Measurements from ENCODE around the gene POLD3.
A peak's percentile ranks its signal among the peaks of the same experiment; 100 is the strongest.

POLD3 gene

GRCh38 chr11:74682731-74683278, 90.4 kb downstream of the POLD3 start:
- Histone ChIP-seq H3K9ac (ENCODE audit: low read depth, low read length) (no peak overlapping the region; the same call in 1 of the 2 replicates), H3K27me3 (ENCODE audit: control insufficient read depth, insufficient read depth, low read length) (peaks cover 10% of the 10 kb centered on the region), H3K27ac (ENCODE audit: low read depth, low read length) (no peak overlapping the region), H3K36me3 (ENCODE audit: control insufficient read depth, insufficient read depth, low read length) (no peaks in the 10 kb centered on the region), H3K9me3 (ENCODE audit: control insufficient read depth, insufficient read depth, low read length) (no peaks in the 10 kb centered on the region), H3K4me3 (ENCODE audit: low read depth, low read length) (peak overlapping the region; percentile 52), H3K4me1 (ENCODE audit: control insufficient read depth, insufficient read depth, low read length) (no peaks in the 10 kb centered on the region; the same call in 1 of the 2 replicates)

DNA sequence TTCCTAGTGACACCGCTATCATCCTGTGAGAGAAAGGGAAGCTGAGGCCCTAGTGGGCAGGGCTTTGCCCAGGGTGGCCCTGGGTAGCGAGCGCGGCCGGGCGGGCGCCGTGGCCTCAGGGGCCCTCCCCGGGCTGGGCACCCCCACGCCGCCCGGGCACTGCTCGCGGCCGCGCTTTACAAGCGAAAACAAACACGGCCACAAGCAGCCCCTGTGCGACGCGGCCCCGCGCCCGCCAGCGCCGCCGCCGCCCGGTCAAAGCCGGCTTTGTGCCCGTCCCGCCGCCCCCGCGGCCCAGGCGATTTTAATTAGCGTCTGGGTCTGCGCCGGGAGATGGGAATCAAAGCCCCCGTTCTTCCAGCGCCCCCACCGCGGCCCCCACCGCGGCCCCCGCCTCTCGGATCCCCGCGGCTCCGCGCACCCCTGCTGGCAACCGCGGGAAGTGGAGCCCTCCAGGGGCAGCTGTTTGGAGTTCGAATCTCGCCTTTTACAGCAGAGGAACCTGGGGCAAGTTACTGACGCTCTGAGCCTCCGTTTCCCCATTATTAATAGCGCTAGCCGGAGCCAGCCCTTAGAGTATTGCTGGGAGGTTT, 91.0 kb downstream of the POLD3 start:
- Histone ChIP-seq H3K27ac (ENCODE audit: low read depth, low read length) (no peak overlapping the region), H3K9me3 (ENCODE audit: control insufficient read depth, insufficient read depth, low read length) (no peaks in the 10 kb centered on the region), H3K27me3 (ENCODE audit: control insufficient read depth, insufficient read depth, low read length) (peaks cover 10% of the 10 kb centered on the region), H3K4me1 (ENCODE audit: control insufficient read depth, insufficient read depth, low read length) (no peaks in the 10 kb centered on the region; the same call in 1 of the 2 replicates), H3K4me3 (ENCODE audit: low read depth, low read length) (peak overlapping the region; percentile 52), H3K9ac (ENCODE audit: low read depth, low read length) (no peak overlapping the region; the same call in 1 of the 2 replicates), H3K36me3 (ENCODE audit: control insufficient read depth, insufficient read depth, low read length) (no peaks in the 10 kb centered on the region)

DNA sequence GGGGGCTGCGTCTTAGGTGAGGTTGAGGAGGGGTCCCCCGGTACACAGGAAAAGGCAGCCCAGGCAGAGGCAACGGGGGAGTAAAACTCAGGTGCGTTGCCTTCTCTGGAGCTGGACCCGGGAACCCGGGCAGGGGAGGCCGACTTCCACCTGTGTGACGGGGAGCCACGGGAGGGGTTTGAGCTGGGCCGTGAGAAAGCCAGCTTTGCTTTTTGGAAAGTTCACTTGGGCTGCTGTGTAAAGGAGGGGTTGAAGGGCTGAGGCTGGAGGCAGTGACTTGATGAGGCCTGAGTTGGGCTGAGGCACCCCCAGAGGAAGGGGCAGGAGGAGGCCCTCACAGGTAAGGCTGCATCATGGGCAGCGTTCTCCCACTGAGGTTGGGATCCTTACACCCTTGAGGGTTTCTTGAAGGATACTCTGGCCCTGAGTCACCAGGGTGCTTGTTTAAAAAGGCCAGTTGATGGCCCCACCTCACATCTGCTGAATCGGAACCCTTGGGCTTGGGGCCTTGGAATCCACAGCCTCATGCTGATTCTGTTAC, 91.6 kb downstream of the POLD3 start:
- H3K27ac ChIP-seq (ENCODE audit: low read depth, low read length): no peak overlapping the region
- no peaks in the 10 kb centered on the region for H3K9me3 ChIP-seq (ENCODE audit: control insufficient read depth, insufficient read depth, low read length)
- H3K9ac ChIP-seq (ENCODE audit: low read depth, low read length): no peak overlapping the region
- H3K4me1 ChIP-seq (ENCODE audit: control insufficient read depth, insufficient read depth, low read length): no peaks in the 10 kb centered on the region; the same call in 1 of the 2 replicates
- no peaks in the 10 kb centered on the region for H3K36me3 ChIP-seq (ENCODE audit: control insufficient read depth, insufficient read depth, low read length)
- peak overlapping the region; percentile 52 for H3K4me3 ChIP-seq (ENCODE audit: low read depth, low read length)
- H3K27me3 ChIP-seq (ENCODE audit: control insufficient read depth, insufficient read depth, low read length): peaks cover 10% of the 10 kb centered on the region

DNA sequence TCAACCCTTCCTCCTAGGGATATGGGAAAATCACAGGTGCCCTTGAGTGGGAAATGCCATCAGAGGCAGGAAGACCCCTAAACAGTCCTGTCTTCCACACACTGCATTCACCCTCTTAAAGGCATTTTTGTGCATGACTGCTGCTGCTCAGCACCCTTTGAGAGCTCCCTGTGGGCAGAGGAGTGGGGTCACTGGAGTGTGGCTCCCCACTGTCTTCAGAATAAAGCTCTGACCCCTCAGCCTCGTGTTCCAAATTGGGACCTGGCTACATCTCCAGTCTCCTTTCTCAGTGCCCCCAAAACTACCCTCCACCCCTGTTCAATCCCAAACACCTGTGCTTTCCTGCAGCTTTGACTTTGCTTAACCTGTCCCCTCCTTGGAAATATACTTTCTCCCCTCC, 92.3 kb downstream of the POLD3 start:
- no peak overlapping the region for H3K27ac ChIP-seq (ENCODE audit: low read depth, low read length)
- no peaks in the 10 kb centered on the region; the same call in 1 of the 2 replicates for H3K4me1 ChIP-seq (ENCODE audit: control insufficient read depth, insufficient read depth, low read length)
- H3K27me3 ChIP-seq (ENCODE audit: control insufficient read depth, insufficient read depth, low read length): peaks cover 10% of the 10 kb centered on the region
- no peaks in the 10 kb centered on the region for H3K36me3 ChIP-seq (ENCODE audit: control insufficient read depth, insufficient read depth, low read length)
- no peak overlapping the region for H3K4me3 ChIP-seq (ENCODE audit: low read depth, low read length)
- H3K9ac ChIP-seq (ENCODE audit: low read depth, low read length): no peak overlapping the region
- no peaks in the 10 kb centered on the region for H3K9me3 ChIP-seq (ENCODE audit: control insufficient read depth, insufficient read depth, low read length)

- Histone ChIP-seq H3K36me3 (ENCODE audit: control insufficient read depth, insufficient read depth, low read length) (no peaks in the 10 kb centered on the region), H3K27ac (ENCODE audit: low read depth, low read length) (no peak overlapping the region), H3K27me3 (ENCODE audit: control insufficient read depth, insufficient read depth, low read length) (peaks cover 10% of the 10 kb centered on the region), H3K9me3 (ENCODE audit: control insufficient read depth, insufficient read depth, low read length) (no peaks in the 10 kb centered on the region), H3K4me3 (ENCODE audit: low read depth, low read length) (no peak overlapping the region), H3K4me1 (ENCODE audit: control insufficient read depth, insufficient read depth, low read length) (no peaks in the 10 kb centered on the region; the same call in 1 of the 2 replicates), H3K9ac (ENCODE audit: low read depth, low read length) (no peak overlapping the region)
These were observed 93.0 kb downstream of the POLD3 start for GRCh38 chr11:74685338-74685737.

DNA sequence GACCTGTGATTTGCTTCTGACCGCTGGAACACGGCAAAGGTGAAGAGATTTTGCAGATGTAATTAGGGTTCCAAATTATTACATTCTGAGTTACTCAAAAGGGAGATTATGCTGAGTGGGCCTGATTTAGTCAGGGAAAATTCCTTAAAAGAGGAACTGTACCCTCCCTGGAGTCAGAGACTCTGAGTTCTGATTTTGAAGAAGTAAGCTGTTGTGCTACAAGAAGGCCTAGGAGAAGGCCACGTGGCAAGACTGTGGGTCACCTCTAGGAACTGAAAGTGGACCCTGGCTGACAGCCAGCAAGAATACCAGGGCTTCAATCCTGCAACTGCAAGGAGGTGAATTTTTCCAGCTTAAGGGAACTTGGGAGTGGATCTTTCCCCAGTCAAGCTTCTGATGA, 93.5 kb downstream of the POLD3 start:
- no peak overlapping the region for H3K27ac ChIP-seq (ENCODE audit: low read depth, low read length)
- no peaks in the 10 kb centered on the region for H3K9me3 ChIP-seq (ENCODE audit: control insufficient read depth, insufficient read depth, low read length)
- no peaks in the 10 kb centered on the region for H3K36me3 ChIP-seq (ENCODE audit: control insufficient read depth, insufficient read depth, low read length)
- H3K4me3 ChIP-seq (ENCODE audit: low read depth, low read length): no peak overlapping the region
- no peak overlapping the region for H3K9ac ChIP-seq (ENCODE audit: low read depth, low read length)
- H3K4me1 ChIP-seq (ENCODE audit: control insufficient read depth, insufficient read depth, low read length): no peaks in the 10 kb centered on the region; the same call in 1 of the 2 replicates
- H3K27me3 ChIP-seq (ENCODE audit: control insufficient read depth, insufficient read depth, low read length): peaks cover 10% of the 10 kb centered on the region

GRCh38 chr11:74686792-74687191, 94.4 kb downstream of the POLD3 start:
- H3K4me1 ChIP-seq (ENCODE audit: control insufficient read depth, insufficient read depth, low read length): no peaks in the 10 kb centered on the region; the same call in 1 of the 2 replicates
- H3K36me3 ChIP-seq (ENCODE audit: control insufficient read depth, insufficient read depth, low read length): no peaks in the 10 kb centered on the region
- H3K9ac ChIP-seq (ENCODE audit: low read depth, low read length): no peak overlapping the region
- H3K27me3 ChIP-seq (ENCODE audit: control insufficient read depth, insufficient read depth, low read length): peaks cover 10% of the 10 kb centered on the region
- no peaks in the 10 kb centered on the region for H3K9me3 ChIP-seq (ENCODE audit: control insufficient read depth, insufficient read depth, low read length)
- H3K4me3 ChIP-seq (ENCODE audit: low read depth, low read length): no peak overlapping the region
- H3K27ac ChIP-seq (ENCODE audit: low read depth, low read length): no peak overlapping the region

GRCh38 chr11:74687237-74688023, 95.0 kb downstream of the POLD3 start:
- H3K9me3 ChIP-seq (ENCODE audit: control insufficient read depth, insufficient read depth, low read length): no peaks in the 10 kb centered on the region
- H3K9ac ChIP-seq (ENCODE audit: low read depth, low read length): no peak overlapping the region
- no peak overlapping the region for H3K4me3 ChIP-seq (ENCODE audit: low read depth, low read length)
- H3K27me3 ChIP-seq (ENCODE audit: control insufficient read depth, insufficient read depth, low read length): peaks cover 7% of the 10 kb centered on the region
- no peak overlapping the region for H3K27ac ChIP-seq (ENCODE audit: low read depth, low read length)
- H3K36me3 ChIP-seq (ENCODE audit: control insufficient read depth, insufficient read depth, low read length): no peaks in the 10 kb centered on the region
- H3K4me1 ChIP-seq (ENCODE audit: control insufficient read depth, insufficient read depth, low read length): no peaks in the 10 kb centered on the region; the same call in 1 of the 2 replicates

- Histone ChIP-seq H3K4me1 (ENCODE audit: control insufficient read depth, insufficient read depth, low read length) (no peaks in the 10 kb centered on the region), H3K36me3 (ENCODE audit: control insufficient read depth, insufficient read depth, low read length) (no peaks in the 10 kb centered on the region)
These were observed 97.3 kb downstream of the POLD3 start for GRCh38 chr11:74689666-74690065.

DNA sequence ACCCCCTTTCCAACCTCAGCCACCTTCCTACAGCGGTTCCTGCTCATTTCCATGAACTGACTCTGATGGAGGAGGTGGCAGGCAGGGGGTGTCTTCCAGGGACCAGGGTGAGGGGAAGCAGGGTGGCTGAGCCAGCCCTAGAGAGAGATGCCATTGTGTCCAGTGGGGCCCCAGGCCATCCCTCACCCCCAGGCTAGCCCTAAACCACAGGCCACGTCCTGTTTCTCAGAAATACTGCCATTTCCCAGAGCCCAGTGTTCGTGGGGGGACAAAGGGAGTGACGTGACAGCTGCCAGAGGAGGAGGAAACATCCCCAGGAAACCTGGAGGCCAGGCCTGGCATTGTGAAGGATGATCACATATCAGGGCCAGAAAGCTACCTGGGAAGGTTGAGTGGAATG, 99.4 kb downstream of the POLD3 start:
- Histone ChIP-seq H3K36me3 (ENCODE audit: control insufficient read depth, insufficient read depth, low read length) (no peaks in the 10 kb centered on the region), H3K9ac (ENCODE audit: low read depth, low read length) (no peak overlapping the region), H3K27ac (ENCODE audit: low read depth, low read length) (no peak overlapping the region), H3K27me3 (ENCODE audit: control insufficient read depth, insufficient read depth, low read length) (no peaks in the 10 kb centered on the region), H3K4me1 (ENCODE audit: control insufficient read depth, insufficient read depth, low read length) (no peaks in the 10 kb centered on the region), H3K4me3 (ENCODE audit: low read depth, low read length) (no peak overlapping the region), H3K9me3 (ENCODE audit: control insufficient read depth, insufficient read depth, low read length) (no peaks in the 10 kb centered on the region)

More at GRCh38 chr11:74689666-74690065, 97.3 kb downstream of the POLD3 start:
- Histone ChIP-seq H3K9me3 (ENCODE audit: control insufficient read depth, insufficient read depth, low read length) (no peaks in the 10 kb centered on the region), H3K27ac (ENCODE audit: low read depth, low read length) (no peak overlapping the region), H3K27me3 (ENCODE audit: control insufficient read depth, insufficient read depth, low read length) (no peaks in the 10 kb centered on the region), H3K9ac (ENCODE audit: low read depth, low read length) (no peak overlapping the region), H3K4me3 (ENCODE audit: low read depth, low read length) (no peak overlapping the region)

All from HUES48 (cell line).